Measurements from ENCODE around the gene PCF11.

Gene PCF11, protein sequence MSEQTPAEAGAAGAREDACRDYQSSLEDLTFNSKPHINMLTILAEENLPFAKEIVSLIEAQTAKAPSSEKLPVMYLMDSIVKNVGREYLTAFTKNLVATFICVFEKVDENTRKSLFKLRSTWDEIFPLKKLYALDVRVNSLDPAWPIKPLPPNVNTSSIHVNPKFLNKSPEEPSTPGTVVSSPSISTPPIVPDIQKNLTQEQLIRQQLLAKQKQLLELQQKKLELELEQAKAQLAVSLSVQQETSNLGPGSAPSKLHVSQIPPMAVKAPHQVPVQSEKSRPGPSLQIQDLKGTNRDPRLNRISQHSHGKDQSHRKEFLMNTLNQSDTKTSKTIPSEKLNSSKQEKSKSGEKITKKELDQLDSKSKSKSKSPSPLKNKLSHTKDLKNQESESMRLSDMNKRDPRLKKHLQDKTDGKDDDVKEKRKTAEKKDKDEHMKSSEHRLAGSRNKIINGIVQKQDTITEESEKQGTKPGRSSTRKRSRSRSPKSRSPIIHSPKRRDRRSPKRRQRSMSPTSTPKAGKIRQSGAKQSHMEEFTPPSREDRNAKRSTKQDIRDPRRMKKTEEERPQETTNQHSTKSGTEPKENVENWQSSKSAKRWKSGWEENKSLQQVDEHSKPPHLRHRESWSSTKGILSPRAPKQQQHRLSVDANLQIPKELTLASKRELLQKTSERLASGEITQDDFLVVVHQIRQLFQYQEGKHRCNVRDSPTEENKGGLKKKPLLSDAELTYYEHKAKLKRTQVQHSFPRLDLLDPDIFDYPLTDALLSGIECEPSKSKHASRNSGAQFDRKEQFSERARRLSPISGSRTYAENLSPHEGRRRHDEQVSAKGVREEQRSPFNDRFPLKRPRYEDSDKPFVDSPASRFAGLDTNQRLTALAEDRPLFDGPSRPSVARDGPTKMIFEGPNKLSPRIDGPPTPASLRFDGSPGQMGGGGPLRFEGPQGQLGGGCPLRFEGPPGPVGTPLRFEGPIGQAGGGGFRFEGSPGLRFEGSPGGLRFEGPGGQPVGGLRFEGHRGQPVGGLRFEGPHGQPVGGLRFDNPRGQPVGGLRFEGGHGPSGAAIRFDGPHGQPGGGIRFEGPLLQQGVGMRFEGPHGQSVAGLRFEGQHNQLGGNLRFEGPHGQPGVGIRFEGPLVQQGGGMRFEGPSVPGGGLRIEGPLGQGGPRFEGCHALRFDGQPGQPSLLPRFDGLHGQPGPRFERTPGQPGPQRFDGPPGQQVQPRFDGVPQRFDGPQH (N-terminal part only)

DNA sequence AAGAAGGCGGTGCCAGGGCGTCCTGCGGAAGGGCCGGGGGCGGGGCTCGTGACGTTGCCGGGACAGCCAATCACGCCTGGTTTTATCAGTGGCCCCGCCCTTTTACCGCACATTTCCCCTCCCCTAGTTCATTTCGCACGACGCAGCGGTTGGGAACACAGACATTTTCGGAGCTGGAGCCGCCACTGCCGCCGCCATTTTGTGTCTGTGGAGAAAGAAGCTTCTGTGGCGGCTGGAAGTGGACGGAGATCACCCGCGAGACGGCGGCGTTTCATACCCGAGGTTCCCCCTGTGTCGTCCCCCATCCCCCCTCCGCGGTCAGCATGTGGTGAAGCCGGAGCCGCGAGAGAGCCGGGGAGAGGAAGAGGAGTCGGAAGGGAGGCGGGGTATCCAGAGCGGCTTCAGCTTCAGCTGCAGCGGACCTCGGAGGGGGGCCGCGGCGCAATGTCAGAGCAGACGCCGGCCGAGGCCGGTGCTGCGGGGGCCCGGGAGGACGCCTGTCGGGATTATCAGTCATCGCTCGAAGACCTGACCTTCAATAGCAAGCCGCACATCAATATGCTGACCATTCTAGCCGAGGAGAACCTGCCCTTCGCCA lies at the start of gene PCF11:
PCF11 (plus strand) TSS at position 136 of the 598 bp plus-strand sequence; CDS start at position 445, 309 bp downstream.
- Histone ChIP-seq H3K27me3 (no peaks in the 10 kb centered on the region), H3K36me3 (peaks cover 7% of the 10 kb centered on the region), H3K27ac (peak within 1 kb of the TSS; percentile 99), H3K4me1 (ENCODE audit: control insufficient read depth in 1 of 2, insufficient read depth in 1 of 2, low read depth in 1 of 2, low read length in 1 of 2) (peaks cover 53 to 54% of the 10 kb centered on the region in 2 experiments), H3K9me3 (no peaks in the 10 kb centered on the region), H3K4me3 (ENCODE audit: low read depth in 1 of 2, low read length in 1 of 2) (peak within 1 kb of the TSS; percentile 95 to 100)
- TF ChIP-seq, protein P1, sequence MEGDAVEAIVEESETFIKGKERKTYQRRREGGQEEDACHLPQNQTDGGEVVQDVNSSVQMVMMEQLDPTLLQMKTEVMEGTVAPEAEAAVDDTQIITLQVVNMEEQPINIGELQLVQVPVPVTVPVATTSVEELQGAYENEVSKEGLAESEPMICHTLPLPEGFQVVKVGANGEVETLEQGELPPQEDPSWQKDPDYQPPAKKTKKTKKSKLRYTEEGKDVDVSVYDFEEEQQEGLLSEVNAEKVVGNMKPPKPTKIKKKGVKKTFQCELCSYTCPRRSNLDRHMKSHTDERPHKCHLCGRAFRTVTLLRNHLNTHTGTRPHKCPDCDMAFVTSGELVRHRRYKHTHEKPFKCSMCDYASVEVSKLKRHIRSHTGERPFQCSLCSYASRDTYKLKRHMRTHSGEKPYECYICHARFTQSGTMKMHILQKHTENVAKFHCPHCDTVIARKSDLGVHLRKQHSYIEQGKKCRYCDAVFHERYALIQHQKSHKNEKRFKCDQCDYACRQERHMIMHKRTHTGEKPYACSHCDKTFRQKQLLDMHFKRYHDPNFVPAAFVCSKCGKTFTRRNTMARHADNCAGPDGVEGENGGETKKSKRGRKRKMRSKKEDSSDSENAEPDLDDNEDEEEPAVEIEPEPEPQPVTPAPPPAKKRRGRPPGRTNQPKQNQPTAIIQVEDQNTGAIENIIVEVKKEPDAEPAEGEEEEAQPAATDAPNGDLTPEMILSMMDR (IDR thresholded peaks at IDR 0.05) = peak; percentile 37

DNA sequence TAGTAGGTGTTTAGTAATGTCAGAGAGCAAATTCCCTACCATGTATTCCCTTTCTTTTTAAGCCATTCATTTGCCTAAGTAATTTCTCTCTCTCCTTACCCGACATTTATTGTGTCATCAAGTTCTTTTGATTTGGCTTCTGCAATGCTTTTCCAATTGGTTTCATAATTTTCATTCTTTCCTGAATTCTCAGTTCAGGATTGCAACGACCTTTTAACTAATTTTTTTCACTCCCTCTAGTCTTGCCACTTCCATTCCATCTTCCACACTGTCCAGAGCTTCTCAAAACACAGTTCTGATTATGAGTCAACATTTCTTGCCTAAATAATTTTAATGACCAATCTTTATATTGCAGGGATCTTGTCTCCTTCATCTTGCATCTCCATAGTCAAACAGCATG lies 44.0 kb upstream of the PCF11 start:
- Histone ChIP-seq H3K4me1 (ENCODE audit: control insufficient read depth in 1 of 2, insufficient read depth in 1 of 2, low read depth in 1 of 2, low read length in 1 of 2) (peaks cover 0 to 14% of the 10 kb centered on the region in 2 experiments), H3K27me3 (peaks cover 8% of the 10 kb centered on the region), H3K36me3 (no peaks in the 10 kb centered on the region), H3K4me3 (ENCODE audit: low read depth in 1 of 2, low read length in 1 of 2) (no peak overlapping the region), H3K9me3 (no peaks in the 10 kb centered on the region), H3K27ac (no peak overlapping the region)
- TF ChIP-seq, protein P1 (IDR thresholded peaks at IDR 0.05) = no peak

DNA sequence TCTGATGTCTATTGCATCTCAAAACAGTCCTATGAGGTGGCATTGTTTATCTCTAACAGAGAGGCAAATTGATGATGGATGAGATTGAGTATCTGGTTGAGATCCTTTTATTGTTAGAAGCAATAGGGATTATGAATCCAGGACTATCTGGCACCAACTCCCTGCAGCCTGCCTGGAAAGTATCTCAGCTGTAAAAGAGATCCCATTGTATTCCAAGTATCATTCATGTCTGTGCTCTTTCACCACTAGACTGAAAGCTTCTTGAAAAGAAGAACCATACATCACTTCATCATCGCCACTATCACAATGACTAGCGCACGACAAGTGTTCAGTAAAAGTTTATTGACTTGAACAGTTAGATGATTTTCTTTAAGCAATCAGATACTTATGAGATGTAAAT lies 41.9 kb upstream of the PCF11 start:
- no peaks in the 10 kb centered on the region for H3K36me3 ChIP-seq
- H3K4me1 ChIP-seq (ENCODE audit: control insufficient read depth in 1 of 2, insufficient read depth in 1 of 2, low read depth in 1 of 2, low read length in 1 of 2) = peaks cover 0 to 14% of the 10 kb centered on the region in 2 experiments
- H3K9me3 ChIP-seq = no peaks in the 10 kb centered on the region
- H3K4me3 ChIP-seq (ENCODE audit: low read depth in 1 of 2, low read length in 1 of 2) = no peak overlapping the region
- H3K27me3 ChIP-seq = peaks cover 8% of the 10 kb centered on the region
- no peak overlapping the region for H3K27ac ChIP-seq
- TF ChIP-seq, protein P1 (IDR thresholded peaks at IDR 0.05) = no peak

DNA sequence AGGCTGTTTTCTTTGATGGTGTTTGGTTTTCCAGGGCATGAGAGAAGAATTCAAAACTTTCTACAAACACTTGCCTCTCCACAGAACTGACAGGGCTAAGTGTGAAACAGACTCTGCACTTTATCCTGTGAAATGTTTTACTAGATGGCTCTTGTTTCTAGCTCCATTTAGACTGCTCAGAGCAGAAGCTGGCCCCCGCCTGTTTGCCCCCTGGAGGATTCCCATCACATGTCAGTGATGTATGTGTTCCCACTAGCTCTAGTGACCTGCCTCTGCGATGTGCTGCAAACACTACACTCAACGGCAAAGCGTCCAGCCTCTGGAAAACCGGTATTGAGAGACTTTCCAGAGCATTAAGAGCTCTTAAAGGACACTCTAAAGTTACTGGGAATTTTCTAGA lies 41.4 kb upstream of the PCF11 start:
- Histone ChIP-seq H3K9me3 (no peaks in the 10 kb centered on the region), H3K27ac (no peak overlapping the region), H3K36me3 (no peaks in the 10 kb centered on the region), H3K27me3 (peaks cover 8% of the 10 kb centered on the region), H3K4me1 (ENCODE audit: control insufficient read depth in 1 of 2, insufficient read depth in 1 of 2, low read depth in 1 of 2, low read length in 1 of 2) (peaks cover 0 to 14% of the 10 kb centered on the region in 2 experiments), H3K4me3 (ENCODE audit: low read depth in 1 of 2, low read length in 1 of 2) (no peak overlapping the region)
- TF ChIP-seq, protein P1 (IDR thresholded peaks at IDR 0.05) = no peak
